Mesenteric fat pad (tissue), 1 donor: ENCODE measurements around the gene DUSP10. TPM values are rescaled to one million over a fixed set of nuclear protein-coding genes. Genes with fewer than 3 reads are reported as not detected.

ENCODE experiments used
- DNase-seq: peaks from one replicate; pipeline ENCODE4 v3.0.0-alpha.2; 2020; ENCODE audit warnings: low spot score
- total RNA-seq: library from RNA; stranded (reverse); fragmentation: NEBNext Ultra II Directional; extraction: Animal tissue kit (Norgen Biotek cat#: 25700); gene quantifications from one replicate; pipeline ENCODE4 v1.2.1, GENCODE V29; 2021
- donor health status: DM: yes; HTN: yes; CAD: no.

DUSP10 gene
- total RNA-seq, 1 donor from 2014 or later, result 5.8 TPM

DNA sequence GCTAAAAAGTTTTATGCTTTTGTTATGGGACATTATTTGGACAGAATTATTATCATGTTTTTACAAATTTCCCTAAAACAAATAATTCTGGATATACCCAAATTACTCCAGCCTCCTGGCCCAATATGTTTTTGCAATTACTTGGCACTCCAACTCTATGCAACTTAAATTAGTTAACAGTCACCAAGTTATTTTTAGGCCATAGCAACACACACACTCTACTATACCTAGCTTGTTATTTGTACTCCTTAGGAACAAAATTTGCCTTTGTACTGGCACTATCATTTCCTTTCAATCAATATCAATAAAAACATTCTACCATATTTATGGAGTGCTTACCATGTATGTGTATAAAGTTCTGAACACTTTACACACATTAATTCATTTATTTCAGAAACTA, 7.7 kb downstream of the DUSP10 start:
- no peak for DNase-seq

DNA sequence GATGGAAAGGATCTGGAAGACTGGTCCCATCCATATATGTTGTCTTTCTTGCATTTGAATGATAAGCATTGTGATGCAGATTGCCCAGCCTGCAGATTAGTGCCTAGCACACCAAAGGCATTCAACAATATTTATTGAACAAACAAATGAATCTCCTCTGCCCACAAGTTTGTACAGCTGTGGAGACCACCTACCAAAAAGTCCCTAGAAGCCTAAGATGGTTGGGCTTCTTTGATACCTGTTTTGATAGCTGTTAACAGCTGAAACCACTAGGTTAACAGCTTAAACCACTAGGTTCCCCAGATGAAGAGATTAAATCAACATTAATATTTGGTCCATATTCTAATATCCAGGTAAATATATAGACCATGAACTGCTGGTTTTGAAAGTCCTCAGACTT, 9.8 kb downstream of the DUSP10 start:
- DNase-seq, result no peak

DNA sequence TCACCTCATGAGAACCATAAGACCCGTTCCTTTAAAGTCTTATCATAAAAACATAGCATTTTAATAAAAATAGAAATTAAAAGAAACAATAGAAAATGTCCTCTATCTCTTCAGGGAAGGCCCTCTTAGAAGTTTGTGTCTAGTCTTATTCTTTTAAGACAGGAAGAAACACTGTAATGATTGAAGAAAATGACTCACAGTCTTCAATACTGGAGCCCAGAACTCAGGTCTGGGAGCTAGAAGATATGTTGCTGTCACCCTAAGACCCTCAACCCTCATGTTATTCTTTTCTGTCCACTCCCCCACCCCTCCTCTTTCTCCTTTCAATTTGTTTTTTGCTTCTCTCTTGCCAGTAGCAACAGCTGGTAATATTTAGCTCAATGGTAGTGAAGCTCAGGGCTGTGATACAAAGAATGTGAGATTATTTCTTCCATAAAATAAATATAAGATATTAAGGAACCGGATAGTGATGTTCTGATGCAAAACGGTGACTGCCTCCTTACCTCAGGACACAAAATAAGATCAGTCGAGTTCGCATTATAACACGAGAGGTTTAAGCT, 12.0 kb downstream of the DUSP10 start:
- no peak for DNase-seq

DNA sequence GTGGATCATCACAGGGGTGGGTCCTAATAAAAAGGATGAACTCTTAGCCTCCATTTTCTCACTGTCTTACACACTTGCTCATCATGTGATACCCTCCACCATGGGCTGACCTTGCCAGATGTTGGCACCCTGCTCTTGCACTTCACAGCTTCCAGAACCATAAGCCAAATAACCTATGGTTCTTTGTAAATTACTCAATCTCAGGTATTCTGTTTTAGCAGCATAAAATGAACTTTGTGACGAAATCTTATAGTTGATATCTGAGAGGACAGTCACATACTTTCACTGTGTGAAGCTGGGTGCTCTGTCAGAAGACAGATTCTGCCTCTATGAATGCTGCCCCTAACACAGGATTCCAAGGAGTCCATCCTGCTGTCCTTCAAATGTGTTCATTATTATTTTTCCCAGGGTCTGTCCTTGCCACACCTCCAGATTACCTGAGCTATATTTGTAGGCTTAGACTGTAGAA, 13.8 kb downstream of the DUSP10 start:
- DNase-seq, result no peak

DNA sequence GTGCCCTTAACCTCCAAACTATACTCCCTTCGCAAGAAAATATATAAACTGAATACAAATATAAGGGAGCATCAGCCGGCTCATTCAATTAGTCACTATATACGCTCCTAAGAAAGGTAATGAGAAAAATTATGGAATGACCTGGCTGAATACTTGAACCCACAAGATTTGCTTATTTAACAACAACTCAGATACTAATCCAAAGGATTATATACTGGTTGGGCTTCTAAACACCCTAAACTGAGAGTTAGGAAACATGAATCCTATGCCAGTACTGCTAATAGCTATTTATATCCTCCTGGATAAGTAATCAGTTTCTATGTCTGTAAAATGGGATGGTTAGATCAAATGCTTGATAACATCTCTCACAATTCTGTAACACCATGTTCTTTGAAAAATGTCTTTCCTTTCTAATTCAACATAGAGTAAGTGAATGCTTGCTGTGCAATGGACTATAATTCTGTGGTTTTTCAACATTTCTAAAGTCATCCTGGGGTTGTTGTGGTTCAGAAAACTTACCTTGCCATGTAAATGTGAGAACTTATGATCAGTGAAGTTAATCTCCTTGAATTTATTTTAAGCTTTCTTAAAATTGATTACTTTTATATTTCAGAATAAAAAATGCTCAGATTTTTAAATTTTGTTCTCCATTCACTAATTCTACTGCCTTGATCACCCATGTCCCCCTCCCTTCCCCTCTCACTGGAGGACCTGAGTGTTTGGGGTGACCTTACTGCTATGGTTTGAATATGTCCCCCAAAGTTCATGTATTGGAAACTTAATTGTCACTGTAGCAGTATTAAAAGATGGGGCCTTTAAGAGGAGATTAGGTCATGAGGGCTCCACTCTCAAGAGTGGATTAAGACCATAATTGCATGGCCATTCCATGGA, 14.5 kb downstream of the DUSP10 start:
- no peak for DNase-seq

DNA sequence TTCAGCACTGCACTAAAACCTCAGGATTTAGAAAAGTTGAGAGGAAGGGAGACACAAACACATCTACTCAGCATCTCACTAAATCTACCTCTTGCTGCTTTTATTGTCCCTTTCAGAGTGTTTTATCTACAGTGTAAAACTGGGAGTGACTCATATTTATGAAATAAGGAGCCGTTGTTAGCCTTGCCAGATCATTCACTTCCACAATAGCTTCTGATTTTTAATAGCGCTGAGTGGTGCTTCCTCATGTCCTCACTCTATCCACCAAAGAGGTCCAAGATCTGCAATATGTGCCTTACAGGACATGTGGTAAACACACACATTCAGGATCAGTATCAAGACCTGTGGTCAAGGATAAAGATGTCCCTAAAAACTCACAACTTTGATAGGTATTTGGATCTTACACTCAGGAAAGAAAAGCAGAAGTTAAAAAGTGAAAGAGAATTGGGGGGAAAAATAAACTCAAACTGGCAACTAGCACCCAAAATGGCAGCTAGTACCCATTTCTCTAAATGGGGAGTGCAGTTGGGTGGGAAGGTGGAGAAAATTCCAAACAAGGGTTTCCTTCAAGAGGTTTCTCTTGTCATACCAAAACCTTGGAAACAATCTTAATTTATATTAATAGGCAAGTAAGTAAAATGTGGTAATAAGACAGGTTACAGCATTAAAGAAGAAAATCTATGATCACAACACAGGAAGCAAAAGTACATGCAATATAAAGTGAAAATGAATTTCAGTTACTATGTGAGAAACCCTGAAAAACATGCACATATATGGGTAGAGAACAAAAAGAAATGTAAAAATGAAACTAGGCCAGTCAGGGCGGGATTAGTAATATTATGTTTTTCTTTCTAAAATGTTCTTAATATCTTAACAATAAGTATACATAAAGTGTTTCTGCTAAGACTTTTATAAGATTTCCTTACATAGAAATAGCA, 15.9 kb downstream of the DUSP10 start:
- DNase-seq, result no peak

DNA sequence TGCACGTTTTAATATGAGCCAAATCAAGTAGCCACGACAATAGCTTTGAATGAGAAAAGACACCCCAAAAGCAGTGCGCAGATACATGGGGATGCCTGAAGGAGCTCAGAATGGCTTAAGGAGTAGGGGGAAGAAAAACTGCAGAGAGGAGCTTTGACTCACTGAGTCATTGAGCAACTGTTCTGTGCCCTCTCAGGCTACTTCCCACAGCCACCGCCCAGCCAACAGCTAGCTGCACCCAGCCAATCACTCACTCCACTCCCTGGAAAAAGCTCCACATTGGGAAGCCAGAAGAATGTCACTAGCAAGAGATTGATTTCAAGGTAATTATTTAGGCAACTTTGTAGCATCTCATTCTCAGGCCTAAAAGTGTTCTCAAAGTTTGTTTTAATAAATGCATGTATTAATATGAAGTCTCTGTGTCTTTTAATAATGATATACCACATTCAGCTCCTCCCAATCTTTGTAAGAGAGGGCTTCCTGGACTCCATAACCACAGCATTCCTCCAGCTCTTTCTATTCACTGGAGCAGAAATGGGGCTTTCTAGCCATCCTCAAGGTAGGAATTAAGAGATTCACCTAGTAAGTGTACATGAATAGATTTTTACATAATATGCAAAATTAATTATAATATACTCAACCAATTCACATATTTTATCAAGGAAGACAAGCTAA, 16.8 kb downstream of the DUSP10 start:
- DNase-seq, result no peak

DNA sequence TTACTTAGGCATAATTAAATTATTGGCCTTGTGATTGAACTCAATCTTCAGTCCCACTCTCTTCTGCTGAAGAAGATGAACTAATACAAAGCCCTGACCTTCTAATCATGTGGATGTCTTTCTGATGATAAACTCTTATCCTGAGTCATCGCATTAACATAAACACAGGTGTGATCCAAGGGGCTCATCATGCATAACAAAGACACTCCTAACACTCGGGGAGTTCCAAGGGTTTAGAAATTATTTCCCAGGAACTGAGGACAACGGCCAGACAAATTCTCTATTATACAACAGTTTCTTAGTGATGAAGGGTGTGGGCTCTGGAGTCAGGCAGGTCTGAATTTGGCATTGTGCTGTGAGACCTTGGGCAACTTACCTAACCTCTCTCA, 18.0 kb downstream of the DUSP10 start:
- no peak for DNase-seq

DNA sequence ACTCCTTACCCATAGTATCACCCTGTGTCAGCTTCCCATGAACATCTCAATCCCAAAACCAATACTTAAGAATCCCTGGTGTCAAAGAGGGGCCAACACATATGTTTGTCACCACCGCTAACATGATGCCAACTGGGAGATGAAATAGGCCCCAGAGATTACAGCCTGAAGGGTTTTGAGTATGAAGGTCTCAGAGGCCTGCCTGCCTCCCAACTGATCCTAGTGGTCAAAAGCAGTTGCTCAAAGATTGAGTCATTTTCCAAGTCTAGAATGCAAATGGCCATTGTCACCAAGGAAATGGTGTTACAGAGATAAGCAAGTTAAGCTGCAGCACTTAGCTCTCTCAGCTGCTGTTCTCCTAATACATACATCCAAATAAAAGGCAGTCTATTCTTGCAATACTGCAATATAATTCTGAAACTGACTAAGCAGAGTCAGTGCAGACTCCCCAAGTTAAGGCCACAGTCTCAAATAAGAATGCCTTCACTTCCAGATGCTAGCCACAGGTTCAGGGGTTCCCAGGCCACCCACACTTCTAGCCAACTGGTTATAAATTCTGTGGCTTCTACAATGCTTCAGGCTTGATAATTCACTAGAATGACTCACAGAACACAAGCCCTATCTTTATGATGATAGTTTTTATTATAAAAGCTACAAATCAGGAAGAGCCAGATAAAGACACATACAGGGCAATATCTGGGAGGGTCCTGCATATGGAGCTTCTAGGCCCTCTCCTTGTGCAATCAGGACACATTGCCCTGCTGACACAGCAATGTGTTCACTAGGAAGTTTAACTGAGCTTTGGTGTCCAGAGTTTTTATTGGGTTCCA, 18.7 kb downstream of the DUSP10 start:
- no peak for DNase-seq

DNA sequence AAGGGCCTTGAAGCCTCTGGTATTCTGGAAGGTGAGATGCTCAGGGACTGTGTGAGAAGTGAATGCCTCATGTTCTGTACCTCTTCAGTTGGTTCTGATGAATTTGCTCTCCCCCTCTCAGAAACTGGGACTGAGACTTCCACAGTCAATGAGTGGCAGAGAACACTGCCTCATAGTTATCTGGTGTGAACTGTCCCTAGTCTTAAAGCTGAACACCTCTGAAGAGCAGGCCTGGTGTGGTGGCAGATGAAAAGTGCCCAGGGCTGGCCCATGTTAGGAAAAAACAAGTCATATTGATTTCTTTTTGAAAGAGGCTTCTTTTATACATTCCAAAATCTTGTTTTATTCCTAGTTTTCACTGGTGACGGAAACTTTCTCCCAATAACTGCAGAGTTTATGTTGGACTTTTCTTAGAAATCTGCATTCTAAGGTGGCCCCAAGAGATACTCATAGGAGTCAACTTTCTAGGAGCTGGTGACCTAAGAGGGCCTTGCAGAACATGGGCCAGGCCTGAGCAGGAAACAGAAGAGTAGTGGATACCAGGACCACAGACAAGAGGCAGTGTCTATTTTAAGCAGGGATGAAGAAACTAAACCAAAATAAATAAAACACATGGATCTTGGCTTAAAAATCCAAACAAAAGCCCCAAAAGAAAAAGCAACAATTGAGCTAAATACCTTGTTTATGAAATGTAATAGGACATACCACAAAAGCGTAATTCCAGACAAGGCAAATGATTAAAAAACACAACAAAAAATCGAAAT, 19.5 kb downstream of the DUSP10 start:
- DNase-seq, result no peak

DNA sequence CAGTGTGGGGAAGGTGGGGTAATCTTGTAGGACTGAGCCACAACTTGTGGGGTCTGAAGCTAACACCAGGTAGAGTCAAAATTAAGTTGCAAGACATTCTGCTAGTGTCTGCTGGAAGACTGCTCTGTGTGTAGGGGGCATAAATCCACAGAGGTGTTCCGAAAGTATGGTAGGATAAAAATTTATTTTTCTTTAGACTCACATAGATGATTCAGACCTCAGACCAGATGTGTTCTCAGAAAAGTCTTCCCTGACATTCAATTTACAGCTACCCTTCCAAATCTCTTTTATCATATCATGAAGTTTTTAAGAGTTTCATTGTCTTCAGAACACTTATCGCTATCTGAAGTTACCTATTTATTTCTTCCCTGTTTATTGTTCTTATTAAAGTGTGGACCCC, 21.3 kb downstream of the DUSP10 start:
- no peak for DNase-seq

DNA sequence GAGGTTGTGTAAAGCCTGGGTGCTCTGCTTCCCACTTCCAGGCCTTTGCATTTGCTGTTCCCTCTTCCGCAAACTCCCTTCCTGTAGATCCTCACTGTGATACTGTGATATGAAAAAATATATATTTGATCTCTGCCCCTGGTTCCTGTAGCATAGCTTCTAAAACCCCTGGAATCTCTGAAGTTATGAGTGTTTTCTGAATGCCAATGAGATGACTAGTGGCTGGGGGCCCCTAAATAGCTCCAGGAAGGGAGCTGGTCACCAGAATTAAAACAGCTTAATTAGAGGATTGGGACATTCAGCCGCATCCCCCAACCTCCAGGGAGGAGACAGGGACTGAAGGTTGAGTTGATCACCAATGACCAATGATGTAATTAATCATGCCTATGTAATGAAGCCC, 21.9 kb downstream of the DUSP10 start:
- DNase-seq, result no peak

DNA sequence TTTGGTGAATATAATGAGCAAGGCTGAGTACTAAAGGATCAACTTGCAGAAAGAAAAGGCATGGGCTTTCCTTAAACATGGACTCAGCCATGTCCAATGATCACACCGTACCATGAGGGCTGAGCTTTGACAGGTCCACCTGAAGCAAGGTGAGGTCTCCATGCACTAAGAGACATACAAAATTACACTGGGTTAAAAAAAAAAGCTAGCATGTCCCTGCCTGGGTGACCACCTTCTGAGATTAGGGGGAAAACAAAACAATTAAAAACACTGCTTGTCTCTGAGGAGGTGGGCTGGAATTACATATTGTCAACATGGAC, 22.7 kb downstream of the DUSP10 start:
- no peak for DNase-seq

DNA sequence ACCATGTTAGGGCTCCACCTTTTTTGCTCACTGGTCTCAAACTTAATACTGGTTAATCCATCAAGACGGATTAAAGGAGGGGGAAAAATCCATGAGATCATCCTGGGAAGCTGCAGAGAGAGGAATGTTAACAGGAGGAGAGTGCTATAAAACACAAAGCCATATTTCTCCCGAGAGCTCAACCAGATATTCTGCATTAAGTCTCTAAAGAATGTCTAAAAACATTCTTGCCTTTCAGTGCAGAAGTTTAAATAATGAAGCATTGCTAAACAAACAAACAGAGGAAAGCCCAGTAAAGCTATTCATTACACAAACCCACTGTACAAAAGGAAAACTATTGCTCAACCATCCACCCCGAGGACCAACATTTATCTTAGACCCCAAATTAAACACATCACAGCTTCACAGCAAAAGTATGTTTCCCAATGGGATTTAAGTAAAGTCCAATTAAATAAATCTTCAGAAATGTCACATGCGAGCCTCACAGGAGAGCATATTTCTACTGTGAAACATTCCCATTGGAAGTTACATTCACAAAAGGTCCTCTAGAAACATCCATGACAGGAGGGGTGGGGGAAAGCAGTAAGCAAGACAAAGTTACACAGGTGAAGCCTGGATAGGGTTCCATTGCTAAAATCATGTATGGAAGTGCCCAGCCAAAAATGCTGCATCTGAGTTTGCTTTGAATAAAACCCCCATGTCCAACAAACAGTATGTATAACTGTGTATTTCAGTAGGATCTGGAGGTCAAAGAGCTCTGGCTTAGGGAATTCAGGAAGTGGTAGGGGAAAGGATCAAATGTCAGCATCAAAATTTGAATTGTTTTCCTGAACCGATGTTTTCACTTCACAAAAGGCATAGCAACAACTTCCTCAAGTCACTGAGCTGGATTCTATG, 23.3 kb downstream of the DUSP10 start:
- DNase-seq, result no peak

DNA sequence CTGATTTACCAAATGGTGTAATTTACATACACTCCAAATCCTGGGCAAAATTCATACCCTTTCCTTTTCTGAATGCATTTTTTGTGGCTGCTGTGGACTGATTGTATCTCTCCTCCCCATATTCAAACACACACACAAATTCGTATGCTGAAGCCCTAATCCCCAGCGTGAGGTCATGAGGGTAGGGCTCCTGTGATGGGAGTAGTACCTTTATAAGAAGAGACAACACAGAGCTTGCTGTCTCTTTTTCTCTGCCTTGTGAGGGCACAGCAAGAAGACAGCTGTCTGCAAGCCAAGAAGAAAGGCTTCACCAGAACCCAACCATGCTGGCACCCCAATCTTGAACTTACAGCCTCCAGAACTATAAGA, 24.4 kb downstream of the DUSP10 start:
- no peak for DNase-seq

DNA sequence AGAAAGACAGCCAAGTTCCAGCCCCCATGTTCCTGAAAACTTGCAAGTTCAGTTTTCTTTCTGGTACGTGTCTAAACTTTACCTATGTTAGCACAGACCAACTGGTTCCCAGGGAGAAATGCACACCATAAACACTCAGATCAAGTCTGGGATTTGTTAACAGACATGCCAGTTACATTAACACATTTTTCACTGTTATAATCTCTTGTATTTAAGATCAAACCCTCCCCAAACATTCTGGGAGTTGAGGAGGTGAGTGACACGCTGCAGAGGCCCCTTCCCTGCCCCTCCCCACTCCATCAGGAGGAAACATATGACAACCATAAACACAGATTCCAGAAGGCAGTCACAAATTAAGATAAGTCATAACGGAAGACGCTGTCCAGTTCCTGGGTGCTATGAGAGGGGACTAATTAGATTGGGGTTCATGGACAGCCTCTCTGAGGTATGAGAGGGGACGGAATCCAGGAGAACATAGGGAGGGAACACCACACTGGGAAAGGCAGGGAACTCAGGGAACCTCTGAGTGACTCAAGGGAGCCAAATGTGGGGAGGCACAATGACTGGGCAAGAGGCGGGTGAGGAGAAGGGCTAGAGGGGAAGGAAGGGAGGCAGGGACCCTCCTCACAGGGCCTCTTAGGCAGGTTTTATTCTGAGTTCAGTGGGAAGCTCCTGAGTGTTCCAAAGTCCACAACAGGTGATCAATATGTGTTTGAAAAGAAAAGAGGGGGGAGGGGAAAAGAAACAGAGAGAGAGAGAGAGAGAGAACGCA, 25.0 kb downstream of the DUSP10 start:
- no peak for DNase-seq

DNA sequence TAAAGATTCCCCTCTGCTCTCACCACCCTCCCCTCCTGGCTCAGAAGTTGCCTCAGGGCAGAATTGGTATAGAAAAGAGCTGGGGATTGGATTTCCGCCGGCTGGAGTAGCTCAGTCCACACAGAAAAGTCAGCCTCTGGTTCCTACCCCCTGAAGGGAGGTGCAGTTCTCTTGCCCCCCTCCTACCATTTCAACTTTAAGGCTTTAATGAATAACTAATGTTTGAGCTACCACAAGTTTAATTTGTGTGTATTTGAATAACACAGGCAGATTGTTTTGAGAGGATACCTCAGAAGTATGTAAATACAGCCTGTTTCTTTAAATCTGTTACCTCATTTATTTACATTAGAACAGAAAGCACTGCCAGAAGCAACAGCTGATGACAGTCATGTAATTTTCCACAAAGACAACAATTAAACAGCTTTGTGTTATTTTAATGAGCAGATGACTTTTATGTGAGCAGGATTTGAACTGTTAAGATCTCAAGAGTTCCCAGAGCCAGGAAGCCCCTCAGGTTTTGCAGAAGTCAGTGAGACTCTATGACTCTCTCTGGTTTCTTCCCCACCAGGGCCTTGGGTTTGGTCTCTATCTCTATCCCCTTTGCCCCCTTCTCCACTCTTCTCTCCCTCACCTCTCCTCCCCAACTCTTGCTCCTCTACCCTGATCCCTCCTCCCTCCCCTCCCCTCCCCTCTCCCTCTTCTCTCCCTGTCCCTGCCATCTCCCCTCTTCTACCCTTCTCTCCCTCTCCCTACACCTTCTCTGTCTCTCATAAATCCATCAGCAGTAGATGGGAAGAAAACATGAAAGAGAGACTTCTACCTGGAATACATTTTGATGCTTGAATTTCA, 26.3 kb downstream of the DUSP10 start:
- DNase-seq, result no peak
